HG03095 (cell line): ENCODE measurements around the gene ARHGAP10.

Source experiments
- ATAC-seq: cut with Tn5 transposase; IDR thresholded peaks from one replicate; pipeline ENCODE4 v1.9.1; 2021; ENCODE audit warnings: moderate library complexity; ENCODE audit not compliant: unreplicated experiment

ARHGAP10 gene

GRCh38 chr4:148023512-148024181 is 291.8 kb downstream of the ARHGAP10 start:
- no peak for ATAC-seq

- ATAC-seq: no peak
Observed at GRCh38 chr4:148025981-148026380, 294.1 kb downstream of the ARHGAP10 start.

- no peak for ATAC-seq
Observed at GRCh38 chr4:148027201-148027600, 295.3 kb downstream of the ARHGAP10 start.

- no peak for ATAC-seq
Observed at GRCh38 chr4:148029781-148030180, 297.9 kb downstream of the ARHGAP10 start.

GRCh38 chr4:148030193-148030873 is 298.4 kb downstream of the ARHGAP10 start:
- no peak for ATAC-seq

GRCh38 chr4:148034813-148035212 is 302.9 kb downstream of the ARHGAP10 start:
- no peak for ATAC-seq

GRCh38 chr4:148041606-148042329 is 309.9 kb downstream of the ARHGAP10 start:
- no peak for ATAC-seq

GRCh38 chr4:148044089-148044911 is 312.4 kb downstream of the ARHGAP10 start:
- ATAC-seq: no peak

- peak; percentile 92 for ATAC-seq
Observed at GRCh38 chr4:148044912-148045352, 313.0 kb downstream of the ARHGAP10 start.

- ATAC-seq: no peak
Observed at GRCh38 chr4:148048598-148048997, 316.7 kb downstream of the ARHGAP10 start.

- ATAC-seq: no peak
Observed at GRCh38 chr4:148051403-148051802, 319.5 kb downstream of the ARHGAP10 start.

GRCh38 chr4:148052448-148052847 is 320.6 kb downstream of the ARHGAP10 start:
- no peak for ATAC-seq

GRCh38 chr4:148053298-148054003 is 321.6 kb downstream of the ARHGAP10 start:
- no peak for ATAC-seq

GRCh38 chr4:148054275-148054674 is 322.4 kb downstream of the ARHGAP10 start:
- no peak for ATAC-seq

GRCh38 chr4:148055844-148056243 is 324.0 kb downstream of the ARHGAP10 start:
- ATAC-seq: no peak

- ATAC-seq: peak; percentile 73
Observed at GRCh38 chr4:148056879-148057278, 325.0 kb downstream of the ARHGAP10 start.

GRCh38 chr4:148057516-148057915 is 325.6 kb downstream of the ARHGAP10 start:
- peak; percentile 36 for ATAC-seq

GRCh38 chr4:148057984-148058859 is 326.3 kb downstream of the ARHGAP10 start:
- ATAC-seq: no peak

GRCh38 chr4:148059617-148060180 is 327.8 kb downstream of the ARHGAP10 start:
- ATAC-seq: no peak
